T-helper 1 cell treated with Interleukin-12 subunit alpha and Interleukin-12 subunit beta and Interleukin-4 antibody, amounts not matched to agents 30 μg/mL and 1 μg/mL, for 36 hours (primary cell): ENCODE results near the gene ADAT3.
"Not testable (repeated sequence)": the region's sequence is repeated elsewhere in the genome, so short reads cannot be mapped to it uniquely, and the experiment has no call there.

ENCODE experiments used
- H3K27ac Mint-ChIP-seq: one replicate; pipeline ENCODE4 v1.8.0; 2021; ENCODE audit warnings: mild to moderate bottlenecking, mixed read lengths
- H3K27me3 Mint-ChIP-seq: one replicate; pipeline ENCODE4 v1.8.0; 2021; ENCODE audit warnings: low read depth, mixed read lengths
- H3K36me3 Mint-ChIP-seq: one replicate; pipeline ENCODE4 v1.8.0; 2021; ENCODE audit warnings: low read depth, mixed read lengths
- H3K4me1 Mint-ChIP-seq: one replicate; pipeline ENCODE4 v1.8.0; 2021; ENCODE audit warnings: low read depth, mixed read lengths
- H3K4me3 Mint-ChIP-seq: one replicate; pipeline ENCODE4 v1.8.0; 2021; ENCODE audit warnings: mild to moderate bottlenecking, moderate library complexity, mixed read lengths
- H3K9me3 Mint-ChIP-seq: one replicate; pipeline ENCODE4 v1.8.0; 2021; ENCODE audit warnings: mixed read lengths

Gene ADAT3

GRCh38 chr19:1884719-1885334 lies 20.4 kb upstream of the ADAT3 start:
- H3K9me3 Mint-ChIP-seq: no peaks in the 10 kb centered on the region

GRCh38 chr19:1885398-1886119 lies 19.6 kb upstream of the ADAT3 start, which contains the start of gene ABHD17A:
TSS of gene ABHD17A (minus strand) at chr19:1885496. CDS start at chr19:1881566, 3,930 bp downstream.
- peak within 1 kb of the TSS; percentile 97 for H3K27ac Mint-ChIP-seq
- H3K4me1 Mint-ChIP-seq: peaks cover 30% of the 10 kb centered on the region
- H3K36me3 Mint-ChIP-seq: peaks cover 20% of the 10 kb centered on the region
- peak within 1 kb of the TSS; percentile 98 for H3K4me3 Mint-ChIP-seq
- not testable (repeated sequence) for H3K9me3 Mint-ChIP-seq, H3K27me3 Mint-ChIP-seq

More at GRCh38 chr19:1884719-1885334, 20.4 kb upstream of the ADAT3 start:
- H3K36me3 Mint-ChIP-seq: peaks cover 20% of the 10 kb centered on the region
- H3K4me3 Mint-ChIP-seq: peak overlapping the region; percentile 98
- H3K27me3 Mint-ChIP-seq: no peaks in the 10 kb centered on the region
- peak overlapping the region; percentile 97 for H3K27ac Mint-ChIP-seq
- H3K4me1 Mint-ChIP-seq: peaks cover 29% of the 10 kb centered on the region

- H3K27me3 Mint-ChIP-seq, H3K4me3 Mint-ChIP-seq, H3K9me3 Mint-ChIP-seq, H3K27ac Mint-ChIP-seq: not testable (repeated sequence)
- Mint-ChIP-seq H3K4me1 (peaks cover 30% of the 10 kb centered on the region), H3K36me3 (peaks cover 20% of the 10 kb centered on the region)
Measured at GRCh38 chr19:1886360-1886759, 18.8 kb upstream of the ADAT3 start.

GRCh38 chr19:1888385-1888784 lies 16.8 kb upstream of the ADAT3 start:
- Mint-ChIP-seq H3K4me3 (no peak overlapping the region), H3K27me3 (no peaks in the 10 kb centered on the region), H3K36me3 (peaks cover 10% of the 10 kb centered on the region), H3K27ac (no peak overlapping the region), H3K4me1 (peaks cover 16% of the 10 kb centered on the region), H3K9me3 (no peaks in the 10 kb centered on the region)

GRCh38 chr19:1889907-1890306 lies 15.3 kb upstream of the ADAT3 start:
- Mint-ChIP-seq H3K27ac (no peak overlapping the region), H3K4me3 (no peak overlapping the region), H3K27me3 (no peaks in the 10 kb centered on the region)

GRCh38 chr19:1893791-1894190 lies 11.4 kb upstream of the ADAT3 start:
- H3K27me3 Mint-ChIP-seq: no peaks in the 10 kb centered on the region
- H3K9me3 Mint-ChIP-seq: no peaks in the 10 kb centered on the region
- H3K4me3 Mint-ChIP-seq: peak overlapping the region; percentile 40
- peak overlapping the region; percentile 26 for H3K27ac Mint-ChIP-seq
- peaks cover 21% of the 10 kb centered on the region for H3K4me1 Mint-ChIP-seq
- no peaks in the 10 kb centered on the region for H3K36me3 Mint-ChIP-seq

More at GRCh38 chr19:1889907-1890306, 15.3 kb upstream of the ADAT3 start:
- Mint-ChIP-seq H3K4me1 (peaks cover 9% of the 10 kb centered on the region), H3K36me3 (no peaks in the 10 kb centered on the region), H3K9me3 (no peaks in the 10 kb centered on the region)

GRCh38 chr19:1896508-1896907 lies 8.7 kb upstream of the ADAT3 start:
- H3K36me3 Mint-ChIP-seq: no peaks in the 10 kb centered on the region
- no peaks in the 10 kb centered on the region for H3K9me3 Mint-ChIP-seq
- H3K4me1 Mint-ChIP-seq: peaks cover 17% of the 10 kb centered on the region
- no peaks in the 10 kb centered on the region for H3K27me3 Mint-ChIP-seq
- peak overlapping the region; percentile 93 for H3K27ac Mint-ChIP-seq
- peak overlapping the region; percentile 80 for H3K4me3 Mint-ChIP-seq

GRCh38 chr19:1901940-1902404 lies 3.2 kb upstream of the ADAT3 start:
- Mint-ChIP-seq H3K27ac (no peak overlapping the region), H3K27me3 (no peaks in the 10 kb centered on the region), H3K4me1 (peaks cover 28% of the 10 kb centered on the region), H3K4me3 (no peak overlapping the region), H3K9me3 (no peaks in the 10 kb centered on the region), H3K36me3 (no peaks in the 10 kb centered on the region)

GRCh38 chr19:1902923-1903322 lies 2.3 kb upstream of the ADAT3 start:
- peaks cover 22% of the 10 kb centered on the region for H3K4me1 Mint-ChIP-seq
- H3K36me3 Mint-ChIP-seq: no peaks in the 10 kb centered on the region
- no peaks in the 10 kb centered on the region for H3K27me3 Mint-ChIP-seq
- no peaks in the 10 kb centered on the region for H3K9me3 Mint-ChIP-seq
- H3K4me3 Mint-ChIP-seq: no peak overlapping the region
- H3K27ac Mint-ChIP-seq: peak overlapping the region; percentile 71

- no peaks in the 10 kb centered on the region for H3K9me3 Mint-ChIP-seq
- peaks cover 22% of the 10 kb centered on the region for H3K4me1 Mint-ChIP-seq
- no peaks in the 10 kb centered on the region for H3K27me3 Mint-ChIP-seq
- H3K4me3 Mint-ChIP-seq: peak overlapping the region; percentile 83
- H3K27ac Mint-ChIP-seq: peak overlapping the region; percentile 84
- H3K36me3 Mint-ChIP-seq: no peaks in the 10 kb centered on the region
Measured at GRCh38 chr19:1904860-1905109, 414 bp upstream of the ADAT3 start.

GRCh38 chr19:1905863-1906375 lies 720 bp downstream of the ADAT3 start:
- peak overlapping the region; percentile 83 for H3K27ac Mint-ChIP-seq
- H3K4me3 Mint-ChIP-seq: peak overlapping the region; percentile 90
- H3K4me1 Mint-ChIP-seq: peaks cover 25% of the 10 kb centered on the region
- no peaks in the 10 kb centered on the region for H3K27me3 Mint-ChIP-seq
- no peaks in the 10 kb centered on the region for H3K9me3 Mint-ChIP-seq
- H3K36me3 Mint-ChIP-seq: peaks cover 2% of the 10 kb centered on the region

GRCh38 chr19:1906985-1907562 lies 1.9 kb downstream of the ADAT3 start:
- Mint-ChIP-seq H3K27ac (peak overlapping the region; percentile 20), H3K27me3 (no peaks in the 10 kb centered on the region), H3K36me3 (peaks cover 2% of the 10 kb centered on the region), H3K9me3 (no peaks in the 10 kb centered on the region), H3K4me3 (peak overlapping the region; percentile 46), H3K4me1 (peaks cover 25% of the 10 kb centered on the region)

GRCh38 chr19:1907563-1908363 lies 2.6 kb downstream of the ADAT3 start:
- no peaks in the 10 kb centered on the region for H3K9me3 Mint-ChIP-seq
- no peak overlapping the region for H3K4me3 Mint-ChIP-seq
- H3K27ac Mint-ChIP-seq: no peak overlapping the region
- H3K4me1 Mint-ChIP-seq: peaks cover 25% of the 10 kb centered on the region
- peaks cover 2% of the 10 kb centered on the region for H3K36me3 Mint-ChIP-seq
- no peaks in the 10 kb centered on the region for H3K27me3 Mint-ChIP-seq

- Mint-ChIP-seq H3K4me1 (peaks cover 21% of the 10 kb centered on the region), H3K4me3 (no peak overlapping the region), H3K36me3 (peaks cover 5% of the 10 kb centered on the region), H3K9me3 (no peaks in the 10 kb centered on the region), H3K27me3 (no peaks in the 10 kb centered on the region), H3K27ac (no peak overlapping the region)
Measured at GRCh38 chr19:1908364-1908678, 3.1 kb downstream of the ADAT3 start.
